OCI-M2 (cell line): ENCODE measurements around the gene CDC42EP1.
"Not testable (repeated sequence)": the region's sequence is repeated elsewhere in the genome, so short reads cannot be mapped to it uniquely, and the experiment has no call there.

Experiments used
- DNase-seq: peaks from one replicate; lab custom pipeline; 2025; ENCODE audit not compliant: unreplicated experiment; lab: John Stamatoyannopoulos, UW

The CDC42EP1 gene

DNA sequence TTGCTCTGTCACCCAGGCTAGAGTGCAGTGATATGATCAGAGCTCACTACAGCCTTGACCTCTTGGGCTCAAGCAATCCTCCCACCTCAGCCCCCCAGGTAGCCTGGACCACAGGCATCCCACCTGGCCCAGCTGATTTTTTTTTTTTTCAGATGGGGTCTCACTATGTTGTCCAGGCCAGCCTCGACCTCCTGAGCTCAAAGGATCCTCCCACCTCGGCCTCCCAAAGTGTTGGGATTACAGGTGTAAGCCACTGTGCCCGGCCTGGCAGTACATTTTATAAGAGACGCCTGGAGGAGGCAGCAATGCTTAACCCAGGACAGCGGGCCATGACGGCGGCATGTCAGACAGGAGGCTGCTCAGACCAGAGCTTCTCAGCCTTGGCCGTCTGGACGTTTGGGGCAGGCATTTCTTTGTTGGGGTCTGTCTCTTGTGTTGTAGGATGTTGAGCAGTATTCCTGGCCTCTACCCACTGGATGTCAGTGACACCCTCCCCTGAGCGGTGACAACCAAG, 15.3 kb downstream of the CDC42EP1 start:
- no peak for DNase-seq

DNA sequence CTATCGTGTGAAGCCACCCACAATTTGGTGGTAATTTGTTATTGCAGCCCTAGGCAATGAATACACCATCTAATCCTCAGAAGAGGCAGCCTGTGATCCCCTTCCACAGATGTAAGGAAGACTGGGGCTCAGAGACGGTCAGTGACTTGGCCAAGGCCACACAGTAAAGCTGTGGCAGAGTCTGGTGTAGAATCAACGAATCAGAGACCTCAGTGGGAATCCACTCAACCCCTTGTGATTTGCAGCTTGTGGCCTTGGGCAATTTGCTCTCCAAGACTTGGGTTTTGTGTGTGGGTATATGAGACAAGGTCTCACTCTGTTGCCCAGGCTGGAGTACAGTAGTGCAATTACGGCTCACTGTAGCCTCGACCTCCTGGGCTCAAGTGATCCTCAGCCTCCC, 17.7 kb downstream of the CDC42EP1 start:
- DNase-seq, result no peak

DNA sequence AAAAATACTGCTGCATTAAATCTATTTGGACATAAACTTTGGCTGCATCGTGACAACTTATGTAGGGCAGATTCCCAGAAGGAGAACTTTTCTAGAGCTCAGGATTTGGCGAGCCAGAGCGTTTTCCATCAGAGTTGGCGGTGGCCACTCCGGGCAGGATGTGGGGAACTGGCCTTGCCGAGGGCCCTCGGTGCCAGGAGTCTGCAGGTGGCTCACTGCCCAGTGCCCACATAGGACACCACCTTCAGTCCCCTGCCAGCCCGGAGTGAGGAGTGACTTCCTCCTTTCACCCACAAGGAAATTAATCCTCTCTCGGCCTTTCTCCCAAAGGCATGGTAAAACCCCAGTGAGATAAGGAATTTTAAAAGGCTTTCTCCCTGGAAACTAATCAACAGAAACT, 21.2 kb downstream of the CDC42EP1 start:
- no peak for DNase-seq

DNA sequence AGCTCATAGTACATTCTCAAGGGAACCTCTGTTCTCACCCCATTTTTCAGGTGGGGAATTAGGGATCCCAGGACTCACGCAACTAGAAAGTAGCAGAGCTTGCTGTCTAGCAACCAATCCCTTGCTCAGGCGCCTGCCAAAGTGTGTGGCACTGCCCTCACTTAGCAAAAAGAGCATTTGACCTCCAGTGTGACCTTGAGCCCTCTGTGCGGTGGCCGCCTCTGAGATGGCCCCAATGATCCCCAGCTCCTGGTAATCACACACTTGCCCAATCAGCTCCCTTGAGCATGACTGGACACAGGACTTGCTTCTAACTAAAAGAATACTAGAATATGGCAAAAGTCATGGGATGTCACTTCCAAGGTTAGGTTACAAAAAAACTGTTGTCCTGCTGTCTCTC, 22.2 kb downstream of the CDC42EP1 start:
- DNase-seq, result no peak

DNA sequence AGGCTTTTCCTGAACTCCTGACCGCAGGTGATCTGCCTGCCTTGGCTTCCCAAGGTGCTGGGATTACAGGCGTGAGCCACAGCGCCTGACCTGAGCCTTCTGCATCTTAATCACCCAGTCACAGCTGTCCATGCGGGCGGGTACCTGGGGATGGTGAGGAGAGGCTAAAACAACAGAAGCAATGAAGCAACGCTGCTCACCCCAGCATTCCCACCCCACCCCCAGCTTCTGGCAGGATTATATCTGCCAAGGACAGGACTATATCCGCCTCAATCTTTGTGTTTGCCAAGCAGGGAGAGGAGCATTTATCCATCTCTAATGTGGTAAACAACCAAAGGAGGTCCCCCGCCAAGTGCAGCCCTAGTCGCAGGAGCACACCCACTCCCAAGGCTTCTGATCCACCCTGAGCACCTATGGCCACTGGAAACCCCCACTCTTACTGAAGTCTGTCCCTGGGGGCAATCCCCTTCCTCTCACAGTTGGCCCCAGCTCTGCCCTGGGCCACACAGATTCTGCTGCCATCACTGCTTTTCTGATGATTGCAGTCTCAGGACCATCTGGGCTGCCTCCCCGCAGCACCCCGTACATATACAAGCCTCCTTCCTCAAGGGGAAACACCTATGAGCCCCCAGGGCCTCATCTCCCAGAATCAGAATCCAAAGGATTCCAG, 28.4 kb downstream of the CDC42EP1 start:
- DNase-seq, result no peak

DNA sequence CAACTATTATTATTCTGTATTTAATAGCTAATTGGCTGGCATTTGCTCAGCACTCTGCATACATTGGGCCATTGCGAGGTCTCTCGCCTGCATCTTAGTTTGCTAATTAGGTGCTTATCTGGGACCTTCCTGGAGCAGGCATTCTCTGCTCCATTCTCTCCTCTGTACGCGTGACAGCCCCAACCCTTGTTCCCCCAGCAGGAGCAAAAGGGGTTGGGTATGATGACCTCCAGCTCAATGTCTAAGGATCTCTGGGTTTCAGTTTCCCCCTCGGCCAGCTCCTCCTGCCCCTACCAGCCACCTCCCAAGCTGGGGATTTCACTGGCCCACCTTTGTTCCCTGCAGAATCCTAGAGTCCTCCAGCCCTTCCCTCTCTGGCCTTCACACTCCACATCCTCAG, 29.4 kb downstream of the CDC42EP1 start:
- DNase-seq, result no peak

DNA sequence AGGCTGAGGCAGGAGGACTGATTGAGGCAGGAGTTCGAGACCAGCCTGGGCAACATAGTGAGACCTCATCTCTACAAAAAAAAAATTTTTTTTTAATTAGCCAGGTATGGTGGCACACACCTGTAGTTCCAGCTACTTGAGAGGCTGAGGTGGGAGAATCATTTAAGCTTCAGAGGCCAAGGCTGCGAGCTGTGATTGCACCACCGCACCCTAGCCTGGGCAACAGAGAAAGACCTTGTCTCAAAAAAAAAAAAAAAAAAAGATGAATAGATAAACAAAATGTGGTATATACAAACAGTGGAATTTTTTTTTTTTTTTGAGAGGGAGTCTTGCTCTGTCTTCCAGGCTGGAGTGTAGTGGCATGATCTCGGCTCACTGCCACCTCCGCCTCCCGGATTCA, 30.8 kb downstream of the CDC42EP1 start:
- not testable (repeated sequence) for DNase-seq

DNA sequence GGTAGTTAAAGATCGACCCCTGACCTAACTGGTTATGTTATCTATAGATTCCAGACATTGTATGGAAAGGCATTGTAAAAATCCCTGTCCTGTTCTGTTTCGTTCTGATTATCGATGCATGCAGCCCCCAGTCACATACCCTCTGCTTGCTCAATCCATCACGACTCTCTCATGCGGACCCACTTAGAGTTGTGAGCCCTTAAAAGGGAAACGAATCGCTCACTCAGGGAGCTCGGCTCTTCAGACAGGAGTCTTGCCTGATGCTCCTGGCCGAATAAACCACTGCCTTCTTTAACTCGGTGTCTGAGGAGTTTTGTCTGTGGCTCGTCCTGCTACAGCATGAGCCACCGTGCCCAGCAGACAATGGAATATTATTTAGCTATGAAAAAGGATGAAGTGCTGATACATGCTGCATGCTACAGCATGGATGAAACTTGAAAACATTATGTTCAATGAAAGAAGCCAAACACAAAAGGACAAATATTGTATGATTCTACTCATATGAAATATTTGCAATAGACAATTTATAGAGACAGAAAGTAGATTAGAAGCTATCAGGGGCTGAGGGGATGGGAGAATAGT, 31.6 kb downstream of the CDC42EP1 start:
- no peak for DNase-seq

DNA sequence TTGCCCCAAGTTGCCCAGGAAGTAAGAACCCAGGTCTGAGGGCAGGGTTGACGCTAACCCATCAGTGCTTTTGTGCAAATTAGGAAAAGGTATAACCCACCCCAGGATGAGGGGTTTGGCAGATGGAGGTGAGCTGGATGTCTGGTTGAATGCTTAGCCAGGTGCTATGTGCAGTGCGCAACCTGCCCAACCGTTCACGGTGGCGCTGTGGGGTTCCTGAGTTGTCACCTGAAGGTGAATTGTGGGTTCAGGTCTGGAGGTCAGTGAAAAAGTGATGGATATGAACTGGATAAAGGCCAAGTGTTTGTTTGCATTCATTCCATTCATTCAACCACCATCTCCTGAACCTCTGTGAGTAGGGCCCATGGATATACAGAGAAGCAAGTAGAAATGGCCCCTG, 34.0 kb downstream of the CDC42EP1 start:
- no peak for DNase-seq

DNA sequence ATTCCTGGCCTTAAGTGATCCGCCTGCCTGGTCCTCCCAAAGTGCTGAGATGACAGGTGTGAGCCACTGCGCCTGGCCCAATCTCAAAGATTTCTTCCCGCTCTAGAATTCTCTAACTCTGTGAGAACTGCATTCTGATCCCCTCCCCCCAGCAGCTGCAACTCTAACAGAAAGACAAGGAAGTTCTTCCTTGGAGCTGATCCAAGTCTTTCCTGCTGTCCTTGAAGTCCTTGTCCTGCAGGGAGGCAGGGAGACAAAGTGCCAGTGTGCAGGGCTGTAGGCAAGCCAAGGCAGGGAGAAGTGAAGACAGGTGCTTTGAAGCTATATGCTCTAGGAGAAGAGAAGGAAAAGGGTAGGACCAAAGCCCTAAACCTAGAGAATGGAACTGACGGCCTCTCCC, 38.9 kb downstream of the CDC42EP1 start:
- no peak for DNase-seq

DNA sequence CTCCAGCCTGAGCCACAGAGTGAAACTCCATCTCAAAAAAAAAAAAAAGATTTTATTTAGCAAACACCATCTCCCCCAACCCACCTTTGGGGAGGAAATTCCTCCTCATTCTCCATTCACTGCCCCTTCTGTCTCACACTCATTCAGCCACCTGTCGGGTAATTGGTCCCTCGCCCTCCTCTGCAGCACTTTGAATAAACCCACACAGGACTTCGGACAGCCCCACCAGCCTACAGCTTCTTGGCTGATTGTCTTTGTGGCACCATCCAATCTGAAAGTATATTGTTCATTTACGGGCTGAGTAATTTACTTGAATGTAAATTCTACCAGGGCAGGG, 40.9 kb downstream of the CDC42EP1 start:
- no peak for DNase-seq

DNA sequence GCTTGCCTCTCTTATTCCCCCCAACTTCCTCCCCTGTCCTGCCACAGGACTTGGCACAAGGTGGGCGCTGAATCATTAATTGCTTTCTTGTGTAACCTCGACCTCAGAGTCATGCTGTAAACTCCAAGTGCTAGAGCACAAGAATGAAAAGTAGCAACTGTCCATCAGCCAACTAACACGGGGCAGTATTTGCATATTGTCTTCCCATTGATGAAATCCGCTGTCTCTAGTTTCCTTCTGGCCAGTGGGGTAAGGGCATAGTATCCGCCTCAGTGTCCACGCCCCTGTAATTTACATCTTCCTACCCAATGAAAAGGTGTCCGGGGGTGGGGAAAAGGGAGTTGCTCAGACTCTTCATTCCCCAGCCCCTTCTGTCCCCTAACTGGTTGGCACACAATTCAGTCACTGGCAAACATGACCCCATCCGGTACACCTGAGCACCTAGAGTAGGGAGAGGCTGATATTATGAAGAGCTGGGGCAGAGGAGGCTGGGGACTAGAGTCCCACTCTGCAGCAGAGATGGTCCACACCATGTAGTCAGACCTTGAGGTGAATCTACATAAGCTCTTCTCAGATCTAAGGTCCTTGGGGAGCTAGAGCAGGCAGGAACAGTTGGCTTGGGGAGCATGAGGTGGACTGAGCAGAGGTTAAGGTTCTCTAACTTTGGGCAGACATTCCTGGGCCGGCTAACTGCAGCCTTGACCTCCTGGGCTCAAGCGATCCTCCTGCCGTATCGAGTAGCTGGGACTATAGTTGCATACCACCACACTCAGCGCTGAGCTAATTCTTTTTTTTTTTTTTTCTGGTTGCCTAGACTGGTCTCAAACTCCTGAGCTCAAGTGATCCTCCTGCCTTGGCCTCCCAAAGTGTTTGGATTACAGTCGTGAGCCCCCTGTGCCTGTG, 41.5 kb downstream of the CDC42EP1 start:
- no peak for DNase-seq

DNA sequence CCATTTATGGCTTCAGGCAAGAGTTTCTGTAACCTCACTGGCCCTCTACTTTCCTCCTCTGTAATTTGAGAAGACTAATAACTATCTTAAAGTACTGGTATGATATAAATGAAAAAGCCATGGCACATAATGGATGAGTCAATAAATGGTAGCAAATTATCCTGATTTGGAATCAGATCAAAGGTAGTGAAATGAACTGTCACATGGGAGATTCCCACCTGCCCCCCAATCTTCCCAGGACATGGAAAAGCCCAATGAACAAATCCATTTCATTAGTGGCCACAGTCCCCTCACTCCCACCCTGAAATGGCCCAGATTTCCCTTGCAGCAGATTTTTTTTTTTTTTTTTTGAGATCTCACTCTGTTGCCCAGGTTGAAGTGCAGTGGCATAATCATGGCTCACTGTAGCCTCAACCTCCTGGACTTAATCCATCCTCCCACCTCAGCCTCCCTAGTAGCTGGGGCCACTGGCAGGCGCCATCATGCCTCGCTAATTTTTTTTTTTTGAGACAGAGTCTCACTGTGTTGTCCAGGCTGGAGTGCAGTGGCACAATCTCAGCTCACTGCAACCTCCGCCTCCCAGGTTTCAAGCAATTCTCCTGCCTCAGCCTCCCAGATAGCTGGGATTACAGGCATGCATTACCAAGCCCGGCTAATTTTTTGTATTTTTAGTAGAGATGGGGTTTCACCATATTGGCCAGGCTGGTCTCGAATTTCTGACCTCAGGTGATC, 42.4 kb downstream of the CDC42EP1 start:
- not testable (repeated sequence) for DNase-seq

DNA sequence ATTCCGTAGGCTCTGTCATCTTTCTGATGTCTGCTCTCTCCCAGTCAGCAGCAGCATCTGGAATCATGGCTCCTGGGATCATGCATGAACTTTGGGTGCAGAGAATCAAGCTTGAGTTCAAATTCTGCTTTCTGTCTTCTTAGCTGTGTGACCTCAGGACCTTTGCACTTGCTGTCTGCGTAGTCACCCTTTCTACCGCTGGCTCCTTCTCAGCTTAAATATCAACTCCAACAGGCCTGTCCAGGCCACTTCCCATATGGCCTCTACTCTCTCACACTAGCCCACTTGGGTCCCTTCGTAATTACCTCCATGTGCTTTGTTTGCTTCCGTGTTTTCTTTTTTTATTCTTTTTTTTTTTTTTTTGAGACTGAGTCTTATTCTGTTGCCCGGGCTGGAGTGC, 43.8 kb downstream of the CDC42EP1 start:
- no peak for DNase-seq

DNA sequence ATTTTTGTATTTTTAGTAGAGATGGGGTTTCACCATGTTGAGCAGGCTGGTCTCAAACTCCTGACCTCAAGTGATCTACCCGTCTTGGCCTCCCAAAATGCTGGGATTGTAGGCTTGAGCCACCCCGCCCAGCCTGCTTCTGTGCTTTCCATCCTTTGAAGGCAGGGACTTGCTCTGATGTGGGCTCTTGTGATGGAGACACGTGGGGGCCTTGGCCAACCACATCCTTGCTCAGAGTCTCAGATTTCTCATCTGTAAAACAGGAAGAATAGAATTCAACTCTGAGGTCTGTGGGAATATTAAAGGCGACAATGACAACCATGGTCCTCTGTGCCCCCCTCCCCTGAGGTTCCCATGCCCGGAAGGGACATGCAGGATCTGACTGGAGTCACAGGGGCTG, 44.6 kb downstream of the CDC42EP1 start:
- DNase-seq, result no peak

DNA sequence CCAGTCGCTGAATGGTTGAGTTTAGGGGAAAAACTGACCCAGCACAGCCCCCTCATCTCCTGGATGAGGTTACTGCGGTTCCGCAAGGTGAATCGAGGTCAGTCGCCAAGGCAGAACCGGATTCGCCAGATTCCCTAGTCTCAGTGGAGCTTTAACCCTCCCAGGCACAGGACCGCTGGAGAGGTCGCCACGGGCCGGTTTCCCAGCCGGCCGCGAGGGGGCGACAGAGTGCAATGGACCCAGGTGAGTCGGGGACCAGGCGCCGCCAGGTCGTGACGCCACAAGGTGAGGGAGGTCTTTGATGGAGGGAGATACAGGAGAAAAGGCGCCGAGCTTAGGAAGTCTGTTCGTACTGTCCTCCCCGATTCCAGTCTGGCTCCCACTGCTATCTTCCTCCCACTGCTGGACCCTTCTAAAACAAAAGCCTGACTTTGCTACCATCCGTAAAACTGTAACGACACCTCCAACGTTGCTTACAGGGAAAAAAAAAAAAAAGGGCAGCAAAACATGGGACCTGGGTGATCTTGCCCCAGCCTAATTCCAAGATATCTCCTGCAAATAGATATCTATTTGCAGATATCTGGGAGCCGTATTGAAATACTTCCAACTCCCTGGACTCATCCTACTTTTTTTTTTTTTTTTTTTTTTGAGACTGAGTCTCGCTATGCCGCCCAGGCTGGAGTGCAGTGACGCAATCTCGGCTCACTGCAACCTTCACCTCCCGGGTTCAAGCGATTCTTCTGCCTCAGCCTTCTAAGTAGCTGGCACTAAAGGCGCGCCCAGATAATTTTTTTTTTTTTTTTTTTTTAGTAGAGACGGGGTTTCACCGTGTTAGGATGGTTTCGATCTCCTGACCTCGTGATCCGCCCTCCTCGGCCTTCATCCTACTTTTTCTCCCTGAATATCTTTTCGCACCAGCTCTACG, 47.0 kb downstream of the CDC42EP1 start:
- DNase-seq, result no peak

DNA sequence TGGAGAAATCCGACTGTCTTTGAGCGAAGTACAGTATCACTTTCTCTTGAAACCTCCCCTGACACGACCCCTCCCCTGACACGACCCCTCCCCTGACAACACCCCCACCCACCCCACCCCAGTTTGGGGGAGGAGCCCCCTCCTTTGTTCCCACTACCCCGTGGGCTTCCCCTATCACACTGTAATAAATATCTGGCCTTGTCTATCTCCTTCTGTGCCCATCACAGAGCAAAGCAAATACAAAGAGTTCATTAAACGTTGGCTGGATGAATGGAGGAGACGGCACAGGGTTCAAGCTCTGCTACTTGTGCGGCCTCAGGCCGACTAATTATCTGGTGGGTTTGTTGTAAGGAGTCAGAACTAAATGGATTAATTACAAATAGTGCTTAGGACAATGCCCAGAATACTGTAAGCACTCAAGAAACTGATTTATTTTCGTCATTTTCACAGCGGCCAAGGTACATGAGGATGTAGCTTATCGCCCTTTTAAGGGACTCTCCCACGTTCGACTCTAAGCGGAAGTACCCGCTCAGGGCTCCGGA, 47.7 kb downstream of the CDC42EP1 start:
- DNase-seq, result no peak

DNA sequence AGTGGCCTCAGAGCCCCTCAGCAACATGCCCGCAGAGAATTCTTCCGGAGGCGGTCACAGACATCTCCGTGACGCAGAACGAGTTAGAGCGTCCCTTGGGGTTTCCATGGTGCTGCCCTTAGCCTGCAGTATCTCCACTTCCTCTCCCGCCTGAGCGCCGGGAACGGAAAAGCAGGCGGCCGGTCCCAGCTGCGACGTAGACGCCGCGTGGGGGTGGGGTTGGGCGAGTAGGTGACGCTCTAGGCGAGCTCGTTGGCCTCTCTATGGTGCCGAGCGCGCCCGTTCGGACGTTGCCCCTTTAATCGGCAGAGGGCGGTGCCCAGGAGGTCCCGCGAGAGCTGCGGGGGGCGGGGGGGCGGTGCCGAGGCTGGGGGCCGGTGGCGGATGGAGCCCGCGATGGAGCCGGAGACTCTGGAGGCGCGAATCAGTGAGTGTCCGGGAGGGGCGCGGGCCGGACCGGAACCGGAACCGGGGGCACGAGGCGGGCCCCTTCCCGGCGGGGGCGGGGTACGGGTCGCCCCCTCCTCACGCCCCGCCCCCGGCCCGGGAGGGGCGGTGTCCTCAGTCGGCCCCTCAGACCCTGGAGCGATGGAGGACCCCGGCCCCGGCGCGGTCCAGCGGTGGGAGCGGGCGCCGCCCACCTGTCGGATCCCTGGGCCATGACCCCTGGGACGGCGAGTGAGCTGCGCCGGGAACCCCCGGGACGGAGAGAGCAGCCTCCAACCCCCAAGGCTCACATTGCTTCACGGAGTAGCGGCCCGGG, 48.4 kb downstream of the CDC42EP1 start, which contains the start of gene GGA1:
TSS of gene GGA1 (plus strand) at position 358 of the 763 bp plus-strand sequence. CDS start at position 385, 27 bp downstream.
- DNase-seq, result peak; percentile 68
